ENCODE data around the gene CD84. TPM values are rescaled to one million over a fixed set of nuclear protein-coding genes. Genes with fewer than 3 reads are reported as not detected.
"Not testable (repeated sequence)": the region's sequence is repeated elsewhere in the genome, so short reads cannot be mapped to it uniquely, and the experiment has no call there.

The CD84 gene
- total RNA-seq, 4 donors from 2014 or later = 2.4 to 12.0 (median 6.2) TPM

- Histone ChIP-seq H3K36me3 (no peaks in the 10 kb centered on the region), H3K4me3 (no peak overlapping the region), H3K27me3 (no peaks in the 10 kb centered on the region), H3K4me1 (peaks cover 0 to 8% (median 0%) of the 10 kb centered on the region in 4 donors), H3K9me3 (peaks cover 0 to 14% (median 5%) of the 10 kb centered on the region in 4 donors), H3K27ac (peak overlapping the region in 1 of 4 donors; percentile 75)
- TF ChIP-seq POLR2A (IDR thresholded peaks at IDR 0.05) (no peak), EP300 (IDR thresholded peaks at IDR 0.05) (no peak), CTCF (IDR thresholded peaks at IDR 0.05) (no peak)
- DNase-seq (ENCODE audit: low spot score in 2 of 2) = no peak
- WGBS, 2 donors = 78 to 79% methylated on average over 6 of the region's 6 CpGs
Observed at GRCh38 chr1:160539684-160539989, 39.7 kb downstream of the CD84 start.

DNA sequence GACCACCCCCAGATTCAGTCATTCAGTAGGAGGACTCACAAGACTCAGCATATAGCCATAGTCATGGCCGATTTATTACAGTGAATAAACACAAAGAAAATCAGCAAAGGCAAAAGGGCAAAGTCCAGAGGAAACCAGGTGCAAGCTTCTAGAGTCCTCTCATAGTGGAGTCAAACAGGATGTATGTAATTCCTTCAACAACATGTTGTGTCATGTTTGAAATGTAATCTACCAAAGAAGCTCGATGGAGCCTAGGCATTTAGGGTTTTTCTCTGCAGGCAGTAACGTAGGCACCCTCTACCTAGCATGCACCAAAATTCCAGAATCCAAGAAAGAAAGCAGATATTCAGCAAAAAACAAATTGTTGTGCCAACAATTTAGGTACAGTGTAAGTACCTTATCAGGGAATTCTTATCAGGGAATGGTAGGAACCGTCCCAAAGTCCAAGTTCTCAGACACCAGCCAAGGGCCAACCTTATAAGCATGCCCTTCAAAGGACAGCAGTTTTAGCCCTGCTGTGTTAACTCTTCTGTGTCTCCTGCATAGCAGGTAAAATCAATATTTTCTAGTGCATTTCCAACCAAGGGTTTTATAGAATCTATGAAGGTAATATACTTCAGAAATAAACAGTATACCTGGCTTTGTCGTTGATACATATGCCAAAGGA is 40.2 kb downstream of the CD84 start:
- Histone ChIP-seq H3K27ac (peak overlapping the region in 1 of 4 donors; percentile 75), H3K36me3 (no peaks in the 10 kb centered on the region), H3K27me3 (no peaks in the 10 kb centered on the region), H3K4me1 (peaks cover 0 to 8% (median 0%) of the 10 kb centered on the region in 4 donors), H3K4me3 (no peak overlapping the region), H3K9me3 (peaks cover 0 to 19% (median 6%) of the 10 kb centered on the region in 4 donors)
- TF ChIP-seq POLR2A (IDR thresholded peaks at IDR 0.05) (no peak), EP300 (IDR thresholded peaks at IDR 0.05) (no peak), CTCF (IDR thresholded peaks at IDR 0.05) (no peak)
- 82 to 83% methylated on average over 5 of the region's 5 CpGs for WGBS, 2 donors
- DNase-seq (ENCODE audit: low spot score in 2 of 2) = no peak

DNA sequence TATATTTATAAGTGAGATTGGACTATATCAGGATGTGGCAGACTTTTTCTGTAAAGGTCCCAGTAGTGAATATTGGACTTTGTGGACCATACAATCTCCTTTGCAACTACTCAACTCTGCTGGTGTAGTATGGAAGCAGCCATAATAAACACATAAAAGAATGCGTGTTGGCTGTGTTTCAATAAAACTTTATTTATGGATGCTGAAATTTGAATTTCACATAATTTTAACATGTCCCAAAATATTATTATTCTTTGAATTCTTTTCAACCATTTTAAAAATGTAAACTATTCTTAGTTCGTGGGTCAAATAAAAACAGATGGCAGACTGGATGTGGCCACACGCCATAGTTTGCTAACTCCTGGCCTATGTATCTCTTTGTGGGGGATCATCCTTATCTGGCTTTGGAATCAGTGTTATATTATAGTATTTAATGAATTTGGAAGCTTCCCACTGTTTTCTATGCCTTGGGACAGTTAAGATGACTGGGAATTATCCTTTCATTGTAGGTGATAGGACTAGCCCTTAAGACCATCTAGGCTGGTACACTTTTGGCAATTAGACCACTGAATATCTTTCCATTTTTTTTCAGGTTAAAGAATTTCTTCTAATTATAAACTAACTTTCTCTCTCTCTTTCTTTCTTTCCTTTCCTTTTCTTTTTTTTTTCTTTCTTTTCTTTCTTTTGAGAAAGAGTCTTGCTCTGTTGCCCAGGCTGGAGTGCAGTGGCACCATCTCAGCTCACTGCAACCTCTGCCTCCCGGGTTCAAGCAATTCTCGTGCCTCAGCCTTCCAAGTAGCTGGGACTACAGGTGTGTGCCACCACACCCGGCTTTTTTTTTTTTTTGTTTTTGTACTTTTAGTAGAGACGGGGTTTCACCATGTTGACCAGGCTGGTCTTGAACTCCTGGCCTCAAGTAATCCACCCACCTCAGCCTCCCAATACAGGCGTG is 41.3 kb downstream of the CD84 start:
- TF ChIP-seq POLR2A (IDR thresholded peaks at IDR 0.05) (no peak), CTCF (IDR thresholded peaks at IDR 0.05) (no peak), EP300 (IDR thresholded peaks at IDR 0.05) (no peak)
- no peak overlapping the region for H3K27ac ChIP-seq
- no peak for DNase-seq (ENCODE audit: low spot score in 2 of 2)
- H3K27me3 ChIP-seq = no peaks in the 10 kb centered on the region
- H3K4me1 ChIP-seq = peaks cover 0 to 8% (median 0%) of the 10 kb centered on the region in 4 donors
- peaks cover 0 to 30% (median 7%) of the 10 kb centered on the region in 4 donors for H3K9me3 ChIP-seq
- WGBS, 2 donors = 87 to 90% methylated on average over 8 of the region's 8 CpGs
- no peaks in the 10 kb centered on the region for H3K36me3 ChIP-seq
- no peak overlapping the region for H3K4me3 ChIP-seq

- no peaks in the 10 kb centered on the region for H3K27me3 ChIP-seq
- WGBS, 2 donors = 72 to 83% methylated on average over 3 of the region's 3 CpGs
Observed at GRCh38 chr1:160534823-160535605, 44.3 kb downstream of the CD84 start.

GRCh38 chr1:160532557-160532813 is 46.8 kb downstream of the CD84 start:
- DNase-seq (ENCODE audit: low spot score in 2 of 2); H3K36me3 ChIP-seq; H3K27me3 ChIP-seq; H3K4me3 ChIP-seq; H3K4me1 ChIP-seq; H3K27ac ChIP-seq: not testable (repeated sequence)
- 80% methylated on average over 4 of the region's 5 CpGs; no CpG with 5 or more reads in 1 of the 2 donors for WGBS, 2 donors
- H3K9me3 ChIP-seq = peaks cover 0 to 55% (median 7%) of the 10 kb centered on the region in 4 donors

More at GRCh38 chr1:160534823-160535605, 44.3 kb downstream of the CD84 start:
- TF ChIP-seq CTCF (IDR thresholded peaks at IDR 0.05) (no peak), POLR2A (IDR thresholded peaks at IDR 0.05) (no peak), EP300 (IDR thresholded peaks at IDR 0.05) (no peak)
- Histone ChIP-seq H3K4me3 (no peak overlapping the region), H3K4me1 (no peaks in the 10 kb centered on the region), H3K36me3 (no peaks in the 10 kb centered on the region), H3K27ac (no peak overlapping the region), H3K9me3 (peaks cover 0 to 49% (median 7%) of the 10 kb centered on the region in 4 donors)
- no peak for DNase-seq (ENCODE audit: low spot score in 2 of 2)

GRCh38 chr1:160531809-160532556 is 47.3 kb downstream of the CD84 start:
- not testable (repeated sequence) for H3K27ac ChIP-seq; H3K4me1 ChIP-seq; DNase-seq (ENCODE audit: low spot score in 2 of 2); H3K27me3 ChIP-seq; H3K4me3 ChIP-seq; H3K36me3 ChIP-seq
- peaks cover 0 to 55% (median 7%) of the 10 kb centered on the region in 4 donors for H3K9me3 ChIP-seq
- WGBS, 2 donors = 86 to 91% methylated on average over 13 to 20 of the region's 29 CpGs

- not testable (repeated sequence) for H3K27ac ChIP-seq; H3K27me3 ChIP-seq; DNase-seq (ENCODE audit: low spot score in 2 of 2); H3K36me3 ChIP-seq; H3K4me3 ChIP-seq; H3K4me1 ChIP-seq
- WGBS, 2 donors = 68 to 74% methylated on average over 3 to 7 of the region's 7 CpGs
- peaks cover 0 to 49% (median 2%) of the 10 kb centered on the region in 4 donors for H3K9me3 ChIP-seq
Observed at GRCh38 chr1:160529401-160529952, 49.8 kb downstream of the CD84 start.
